ENCODE data around the gene CDX2.
"Not testable (repeated sequence)": the region's sequence is repeated elsewhere in the genome, so short reads cannot be mapped to it uniquely, and the experiment has no call there.

DNA sequence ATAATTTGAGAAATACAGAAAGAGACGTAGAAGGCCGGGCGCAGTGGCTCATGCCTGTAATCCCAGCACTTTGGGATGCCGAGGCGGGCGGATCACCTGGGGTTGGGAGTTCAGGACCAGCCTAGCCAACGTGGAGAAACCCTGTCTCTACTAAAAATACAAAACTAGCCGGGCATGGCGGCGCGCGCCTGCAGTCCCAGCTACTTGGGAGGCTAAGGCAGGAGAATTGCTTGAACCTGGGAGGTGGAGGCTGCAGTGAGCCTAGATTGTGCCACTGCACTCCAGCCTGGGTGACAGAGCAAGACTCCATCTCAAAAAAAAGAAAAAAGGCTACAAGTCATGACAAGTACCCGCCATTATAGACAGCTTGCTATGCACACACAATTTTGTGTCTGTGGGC, 35.9 kb upstream of the CDX2 start:
- TF ChIP-seq, protein P1, sequence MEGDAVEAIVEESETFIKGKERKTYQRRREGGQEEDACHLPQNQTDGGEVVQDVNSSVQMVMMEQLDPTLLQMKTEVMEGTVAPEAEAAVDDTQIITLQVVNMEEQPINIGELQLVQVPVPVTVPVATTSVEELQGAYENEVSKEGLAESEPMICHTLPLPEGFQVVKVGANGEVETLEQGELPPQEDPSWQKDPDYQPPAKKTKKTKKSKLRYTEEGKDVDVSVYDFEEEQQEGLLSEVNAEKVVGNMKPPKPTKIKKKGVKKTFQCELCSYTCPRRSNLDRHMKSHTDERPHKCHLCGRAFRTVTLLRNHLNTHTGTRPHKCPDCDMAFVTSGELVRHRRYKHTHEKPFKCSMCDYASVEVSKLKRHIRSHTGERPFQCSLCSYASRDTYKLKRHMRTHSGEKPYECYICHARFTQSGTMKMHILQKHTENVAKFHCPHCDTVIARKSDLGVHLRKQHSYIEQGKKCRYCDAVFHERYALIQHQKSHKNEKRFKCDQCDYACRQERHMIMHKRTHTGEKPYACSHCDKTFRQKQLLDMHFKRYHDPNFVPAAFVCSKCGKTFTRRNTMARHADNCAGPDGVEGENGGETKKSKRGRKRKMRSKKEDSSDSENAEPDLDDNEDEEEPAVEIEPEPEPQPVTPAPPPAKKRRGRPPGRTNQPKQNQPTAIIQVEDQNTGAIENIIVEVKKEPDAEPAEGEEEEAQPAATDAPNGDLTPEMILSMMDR (IDR thresholded peaks at IDR 0.05) = not testable (repeated sequence)
- not testable (repeated sequence) for TF ChIP-seq POLR2A (IDR thresholded peaks at IDR 0.05)

Measured in ovary (tissue), 3 donors.